GM10248 (cell line): ENCODE data around the gene SQOR.

Source experiments
- CTCF ChIA-PET: fragments of 300-600 bp; sonication (Branson Sonifier 250); formaldehyde crosslinking; extraction: SDS; loops from one replicate; lab custom pipeline; 2021; ENCODE audit warnings: antibody characterized with exemption; lab: Yijun Ruan, JAX
- POLR2A ChIA-PET: fragments of 350-650 bp; sonication (Branson Sonifier 250); formaldehyde crosslinking; extraction: SDS; loops from one replicate; lab custom pipeline; 2020; ENCODE audit warnings: antibody characterized with exemption; lab: Yijun Ruan, JAX
- DNase-seq: peaks from one replicate; pipeline ENCODE4 v3.0.0; 2012; ENCODE audit errors: extremely low spot score
- CTCF ChIP-seq: IDR thresholded peaks from 2 replicates; pipeline ENCODE4 v1.5.1; 2012; ENCODE audit warnings: mild to moderate bottlenecking, low read depth; ENCODE audit errors: extremely low read depth, missing control alignments, control extremely low read depth

The SQOR gene

GRCh38 chr15:45634432-45635190 lies at the start of gene SQOR:
Gene SQOR, plus strand, starts transcription at chr15:45635029. Its CDS starts 23,895 bp downstream, at chr15:45658924.
- TF ChIP-seq CTCF: no peak
- CTCF ChIA-PET: interaction anchor here (0.9 to 2.2 kb wide), 11 partner anchors 9 to 219 kb away, joined by 3 to 11 read pairs (median 4); no protein-coding TSS in a partner anchor
- POLR2A ChIA-PET: no interaction called here
- peak; percentile 84 for DNase-seq

- DNase-seq: no peak
- ChIA-PET POLR2A (no interaction called here), CTCF (interaction anchor here (0.7 to 3.3 kb wide), 4 partner anchors 11 to 76 kb away, joined by 3 to 21 read pairs (median 8); no protein-coding TSS in a partner anchor)
- no peak for TF ChIP-seq CTCF
Observed at GRCh38 chr15:45585069-45585791, 49.6 kb upstream of the SQOR start.

GRCh38 chr15:45586125-45586524 lies 48.7 kb upstream of the SQOR start:
- TF ChIP-seq CTCF: no peak
- POLR2A ChIA-PET: interaction anchor here (1.3 kb wide), 1 partner anchor 385 kb away, joined by 4 read pairs; no protein-coding TSS in a partner anchor
- no peak for DNase-seq
- CTCF ChIA-PET: interaction anchor here (0.7 to 4.8 kb wide), 11 partner anchors 11 to 157 kb away, joined by 3 to 28 read pairs (median 6); no protein-coding TSS in a partner anchor

DNA sequence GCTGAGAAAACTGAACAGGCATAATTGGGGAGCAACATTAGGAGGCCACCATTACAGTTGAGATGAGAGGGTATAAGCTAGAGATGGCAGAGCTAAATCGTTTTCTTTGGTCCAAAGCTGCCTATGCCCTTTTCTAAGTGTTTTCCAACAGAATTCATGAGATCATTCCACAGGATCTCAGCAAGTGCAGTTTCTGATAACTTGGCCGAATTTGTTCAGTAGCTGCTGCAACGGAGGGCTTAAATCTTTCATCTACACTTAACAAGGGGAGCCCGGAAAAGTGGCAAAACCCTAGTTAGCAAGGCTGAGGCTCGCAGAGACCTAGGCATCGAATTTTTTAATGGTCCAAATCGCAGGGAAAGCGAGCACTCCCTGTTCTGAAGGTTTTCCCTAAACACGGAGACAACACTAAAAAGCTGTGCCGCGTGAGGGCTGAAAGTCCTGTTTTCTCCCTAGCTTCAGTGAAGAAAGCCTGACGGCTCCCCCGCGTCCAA lies 48.2 kb upstream of the SQOR start:
- POLR2A ChIA-PET: interaction anchor here (0.6 to 1.3 kb wide), 3 partner anchors 10 to 386 kb away, joined by 3 to 4 read pairs (median 4); no protein-coding TSS in a partner anchor
- TF ChIP-seq CTCF: no peak
- CTCF ChIA-PET: interaction anchor here (0.7 to 4.8 kb wide), 11 partner anchors 11 to 157 kb away, joined by 3 to 28 read pairs (median 6); no protein-coding TSS in a partner anchor
- DNase-seq: no peak

GRCh38 chr15:45587095-45587862 lies 47.5 kb upstream of the SQOR start, which contains the start of gene BLOC1S6:
Gene BLOC1S6, plus strand, starts transcription at chr15:45587379. Its CDS starts 65 bp downstream, at chr15:45587444.
- DNase-seq: peak; percentile 84
- TF ChIP-seq CTCF: no peak
- POLR2A ChIA-PET: interaction anchor here (0.6 to 1.3 kb wide), 6 partner anchors 9 to 387 kb away, joined by 3 to 6 read pairs (median 4); a partner anchor contains a TSS

More at GRCh38 chr15:45587095-45587862, 47.5 kb upstream of the SQOR start, which contains the start of gene BLOC1S6:
- CTCF ChIA-PET: interaction anchor here (0.7 to 4.8 kb wide), 17 partner anchors 10 to 382 kb away, joined by 3 to 28 read pairs (median 4); no protein-coding TSS in a partner anchor
